HepG2 (cell line): ENCODE data around the gene CST3. TPM values are rescaled to one million over a fixed set of nuclear protein-coding genes. Genes with fewer than 3 reads are reported as not detected.

Experiments used
- ATAC-seq: fragments of 200-7000 bp; cut with Tn5 transposase; 3 replicates; pipeline ENCODE4 v1.9.1; 2020; ENCODE audit warnings: mild to moderate bottlenecking, moderate library complexity
- BruUV-seq: library from RNA; stranded (reverse); fragments of 400-500 nt; replicated peaks from 2 replicates; lab custom pipeline; 2021; lab: Mats Ljungman, UMichigan
- CTCF ChIA-PET: fragments of 300-600 bp; formaldehyde crosslinking; extraction: SDS; loops from one replicate; lab custom pipeline; 2021; ENCODE audit warnings: low total read pairs, inconsistent platforms, low intra/inter-chr PET ratio; lab: Yijun Ruan, JAX
- POLR2A ChIA-PET: fragments of 350-600 bp; sonication (Branson Sonifier 250); formaldehyde crosslinking; loops from one replicate; lab custom pipeline; 2020; ENCODE audit warnings: antibody characterized with exemption, inconsistent platforms; lab: Yijun Ruan, JAX
- DNase-seq: peaks from one replicate; pipeline ENCODE4 v3.0.0-alpha.2; 2015; ENCODE audit warnings: low spot score
- FAIRE-seq: peaks from 3 replicates; lab custom pipeline; 2011; peaks lifted over from hg19 to GRCh38; lab: Jason Lieb, UNC
- H2AFZ ChIP-seq: one replicate; pipeline ENCODE4 v1.6.1; 2011; ENCODE audit warnings: low read length, inconsistent platforms
- H3K27ac ChIP-seq: fragments of 300-600 bp; 3 replicates; pipeline ENCODE4 v1.8.0; 2011; ENCODE audit warnings: mixed run types, mild to moderate bottlenecking, mixed read lengths, low read length, inconsistent platforms; ENCODE audit not compliant: insufficient read depth; ENCODE audit errors: extremely low read length
- H3K27me3 ChIP-seq, 2 experiments: fragments of 200-600 bp in 1 of 2; 2 replicates in 1 of 2; 3 replicates in 1 of 2; pipeline versions ENCODE4 v1.6.0 to v1.8.0; 2011; ENCODE audit warnings: low read length in 2 of 2, mild to moderate bottlenecking in 2 of 2, moderate library complexity in 2 of 2, inconsistent platforms in 1 of 2; ENCODE audit not compliant: insufficient read depth in 2 of 2, control insufficient read depth in 1 of 2
- H3K36me3 ChIP-seq, 2 experiments: fragments of 200-600 bp in 1 of 2; replicated peaks in 1 of 2; 2 replicates in 1 of 2; 3 replicates in 1 of 2; pipeline versions ENCODE4 v1.5.1 to v1.8.0; 2011; ENCODE audit warnings: low read length in 2 of 2, inconsistent platforms in 1 of 2; ENCODE audit not compliant: insufficient read depth in 2 of 2, control insufficient read depth in 1 of 2
- H3K4me1 ChIP-seq: 2 replicates; pipeline ENCODE4 v1.5.1; 2012; ENCODE audit warnings: low read length, inconsistent platforms; ENCODE audit not compliant: insufficient read depth
- H3K4me2 ChIP-seq: 2 replicates; pipeline ENCODE4 v1.6.0; 2011; ENCODE audit warnings: low read depth, low read length, inconsistent platforms
- H3K4me3 ChIP-seq, 3 experiments: fragments of 200-600 bp in 1 of 3; sonication (generic), shearing (Covaris generic) in 1 of 3; replicated peaks in 1 of 3; 2 replicates each; pipeline ENCODE4 v1.5.1; 2011 to 2016; ENCODE audit warnings: low read length in 3 of 3, inconsistent platforms in 2 of 3, low read depth in 2 of 3, mild to moderate bottlenecking in 2 of 3, control low read depth in 1 of 3, mixed read lengths in 1 of 3; ENCODE audit not compliant: insufficient read depth in 1 of 3
- H3K79me2 ChIP-seq: one replicate; pipeline ENCODE4 v1.6.1; 2011; ENCODE audit warnings: low read length, inconsistent platforms; ENCODE audit not compliant: insufficient read depth
- H3K9ac ChIP-seq: 2 replicates; pipeline ENCODE4 v1.6.0; 2011; ENCODE audit warnings: mild to moderate bottlenecking, low read depth, low read length, inconsistent platforms; ENCODE audit not compliant: insufficient read depth
- H3K9me3 ChIP-seq: 2 replicates; pipeline ENCODE4 v1.5.1; 2012; ENCODE audit warnings: mild to moderate bottlenecking, low read length
- H4K20me1 ChIP-seq: 2 replicates; pipeline ENCODE4 v1.6.0; 2011; ENCODE audit warnings: inconsistent platforms, mild to moderate bottlenecking, low read length, moderate library complexity; ENCODE audit not compliant: insufficient read depth
- JUND ChIP-seq: sonication (generic); formaldehyde crosslinking; IDR thresholded peaks from 2 replicates; pipeline ENCODE4 v1.8.0; 2022; ENCODE audit warnings: mild to moderate bottlenecking, missing genetic modification reagents
- NCOA2 ChIP-seq: sonication (generic); formaldehyde crosslinking; IDR thresholded peaks from 2 replicates; pipeline ENCODE4 v1.8.0; 2022; ENCODE audit warnings: inconsistent platforms
- NR2F6 ChIP-seq, 2 experiments: IDR thresholded peaks; 2 replicates each; pipeline ENCODE4 v1.6.1; 2016; ENCODE audit warnings: antibody characterized with exemption in 1 of 2, mild to moderate bottlenecking in 1 of 2
- SMARCC2 ChIP-seq: fragments of 450-650 bp; IDR thresholded peaks from 2 replicates; pipeline ENCODE4 v1.6.1; 2017; ENCODE audit warnings: antibody characterized with exemption, mild to moderate bottlenecking
- SOX5 ChIP-seq: IDR thresholded peaks from 2 replicates; pipeline ENCODE4 v1.6.1; 2016; ENCODE audit warnings: borderline replicate concordance
- TAF1 ChIP-seq: sonication (generic); formaldehyde crosslinking; IDR thresholded peaks from 2 replicates; pipeline ENCODE4 v1.4.0; 2020; ENCODE audit warnings: missing genetic modification reagents
- TCF7 ChIP-seq: sonication (generic); IDR thresholded peaks from 2 replicates; pipeline ENCODE4 v1.6.1; 2016; ENCODE audit warnings: antibody characterized with exemption, low read depth
- ZNF10 ChIP-seq: sonication (generic); formaldehyde crosslinking; IDR thresholded peaks from 2 replicates; pipeline ENCODE4 v1.4.0; 2020; ENCODE audit warnings: mild to moderate bottlenecking, low read depth, missing genetic modification reagents, borderline replicate concordance
- WGBS: methylation state at CpG from one replicate; pipeline ENCODE4 v1.1.6; 2017; ENCODE audit warnings: low lambda C conversion rate; 5-methylcytosine and 5-hydroxymethylcytosine counted together
- in situ Hi-C: cut with HindIII; loops from 2 replicates; pipeline ENCODE4 v1.10.0; 2017; ENCODE audit warnings: low pct_unique_long_range_greater_than_20kb; ENCODE audit not compliant: extremely low pct_ligation_motif_present
- intact Hi-C: fragments of 100-400 bp; cut with micrococcal nuclease; formaldehyde crosslinking; loops from one replicate; pipeline ENCODE4 v1.10.0; 2022; ENCODE audit not compliant: unreplicated experiment
- polyA plus RNA-seq, 8 experiments: library from polyadenylated mRNA; depleted of rRNA in 3 of 8; stranded (reverse) in 7 of 8; unstranded in 1 of 8; fragments of >200 nt; fragmentation: Illumina TruSeq in 4 of 8; extraction: Trizol in 4 of 8; gene quantifications; 2 replicates each; pipeline versions ENCODE4 v1.2.1 to v1.2.3, GENCODE V29; 2011 to 2016; ENCODE audit warnings: low read depth in 4 of 8, missing spikeins in 1 of 8, mixed read lengths in 1 of 8; ENCODE audit not compliant: insufficient read depth in 1 of 8
- total RNA-seq, 5 experiments: library from RNA; depleted of rRNA; stranded (reverse); fragments of >200 nt; fragmentation: Illumina TruSeq; extraction: Trizol; gene quantifications; 2 replicates each; pipeline ENCODE4 v1.2.3, GENCODE V29; 2016; ENCODE audit warnings: low read depth in 1 of 5
- TF ChIP-seq, protein P1 (sequence below): sonication (generic); formaldehyde crosslinking; IDR thresholded peaks from 2 replicates; pipeline ENCODE4 v1.4.0; 2020; ENCODE audit warnings: missing genetic modification reagents
- TF ChIP-seq, protein P2 (sequence below): sonication (generic); formaldehyde crosslinking; IDR thresholded peaks from 2 replicates; pipeline ENCODE4 v1.4.0; 2020; ENCODE audit warnings: missing genetic modification reagents, mild to moderate bottlenecking, borderline replicate concordance
- TF ChIP-seq, protein P3 (sequence below): sonication (generic); formaldehyde crosslinking; IDR thresholded peaks from 2 replicates; pipeline ENCODE4 v1.4.0; 2020; ENCODE audit warnings: mild to moderate bottlenecking, missing genetic modification reagents, borderline replicate concordance
- TF ChIP-seq, protein P4 (sequence below): sonication (generic); formaldehyde crosslinking; conservative IDR thresholded peaks from 2 replicates; pipeline ENCODE4 v1.4.0; 2020; ENCODE audit warnings: missing genetic modification reagents
- TF ChIP-seq, protein P5 (sequence below): IDR thresholded peaks from 2 replicates; pipeline ENCODE4 v1.6.1; 2016; ENCODE audit warnings: missing genetic modification reagents, missing compliant biosample characterization

Gene CST3
- total and polyA plus RNA-seq, 2 of the 13 experiments (the other 11 are each of a cell fraction or from before 2014, with no cell fraction given), result 690 to 1,005 TPM

DNA sequence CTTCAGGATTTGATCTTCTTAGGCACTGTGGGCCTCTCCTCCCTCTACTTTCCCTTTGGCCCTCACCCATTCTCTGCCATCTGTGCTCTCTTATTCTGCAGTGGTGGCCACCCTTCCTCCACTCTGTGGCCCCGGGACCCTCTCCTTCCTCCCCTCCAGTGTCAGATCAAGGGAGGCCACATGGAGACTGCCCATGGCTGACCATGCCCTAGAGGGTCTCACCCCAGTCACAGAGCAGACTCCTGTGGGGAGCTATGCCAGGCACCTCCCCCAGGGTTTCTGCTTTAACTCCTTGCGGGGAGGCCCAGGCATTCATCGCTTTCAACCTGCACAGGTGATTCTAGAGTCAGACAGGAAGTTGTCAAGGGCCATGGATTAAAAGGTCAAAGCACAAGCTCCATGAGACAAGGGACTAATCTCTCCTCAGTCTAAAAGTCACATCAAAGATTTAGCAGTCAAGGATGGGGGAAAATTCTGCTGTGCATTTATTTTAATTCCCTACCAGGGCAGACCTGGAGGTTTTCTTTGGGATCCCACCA is 15.7 kb upstream of the CST3 start:
- no peak overlapping the region for H3K9ac ChIP-seq
- FAIRE-seq (no peak), DNase-seq (no peak), ATAC-seq (peak; percentile 20)
- H3K79me2 ChIP-seq, result no peaks in the 10 kb centered on the region
- H4K20me1 ChIP-seq, result no peaks in the 10 kb centered on the region
- H2AFZ ChIP-seq, result no peak overlapping the region
- no peak overlapping the region; the same call in 1 of the 2 replicates for H3K4me2 ChIP-seq
- H3K9me3 ChIP-seq, result no peaks in the 10 kb centered on the region
- H3K27ac ChIP-seq, result no peak overlapping the region
- BruUV-seq, result no TSS peak
- ChIA-PET CTCF (no interaction called here), POLR2A (interaction anchor here (1.2 to 1.9 kb wide), 5 partner anchors 8 to 25 kb away, joined by 3 to 11 read pairs (median 4); partner anchors contain the start of gene CST3)
- peaks cover 83% of the 10 kb centered on the region for H3K4me1 ChIP-seq
- H3K27me3 ChIP-seq, result no peaks in the 10 kb centered on the region
- H3K36me3 ChIP-seq, result no peaks in the 10 kb centered on the region
- H3K4me3 ChIP-seq, result no peak overlapping the region
- in situ Hi-C loops (no loop called here), intact Hi-C loops (no loop called here)
- WGBS, result 92% methylated on average over 3 of the region's 3 CpGs
- TF ChIP-seq, protein P1, sequence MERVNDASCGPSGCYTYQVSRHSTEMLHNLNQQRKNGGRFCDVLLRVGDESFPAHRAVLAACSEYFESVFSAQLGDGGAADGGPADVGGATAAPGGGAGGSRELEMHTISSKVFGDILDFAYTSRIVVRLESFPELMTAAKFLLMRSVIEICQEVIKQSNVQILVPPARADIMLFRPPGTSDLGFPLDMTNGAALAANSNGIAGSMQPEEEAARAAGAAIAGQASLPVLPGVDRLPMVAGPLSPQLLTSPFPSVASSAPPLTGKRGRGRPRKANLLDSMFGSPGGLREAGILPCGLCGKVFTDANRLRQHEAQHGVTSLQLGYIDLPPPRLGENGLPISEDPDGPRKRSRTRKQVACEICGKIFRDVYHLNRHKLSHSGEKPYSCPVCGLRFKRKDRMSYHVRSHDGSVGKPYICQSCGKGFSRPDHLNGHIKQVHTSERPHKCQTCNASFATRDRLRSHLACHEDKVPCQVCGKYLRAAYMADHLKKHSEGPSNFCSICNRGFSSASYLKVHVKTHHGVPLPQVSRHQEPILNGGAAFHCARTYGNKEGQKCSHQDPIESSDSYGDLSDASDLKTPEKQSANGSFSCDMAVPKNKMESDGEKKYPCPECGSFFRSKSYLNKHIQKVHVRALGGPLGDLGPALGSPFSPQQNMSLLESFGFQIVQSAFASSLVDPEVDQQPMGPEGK (CRISPR knock-in tag), result no peak
- peak; percentile 24; the same call in 1 of the 2 replicates for TF ChIP-seq NR2F6 (IDR thresholded peaks at IDR 0.05)
- no peak for TF ChIP-seq NR2F6 (CRISPR knock-in tag; IDR thresholded peaks at IDR 0.05)
- TF ChIP-seq NCOA2 (CRISPR knock-in tag), result no peak
- 0 out of 2 replicates have a peak, but pooled peaks have one; percentile 20 for TF ChIP-seq JUND (CRISPR knock-in tag)
- TF ChIP-seq, protein P2, sequence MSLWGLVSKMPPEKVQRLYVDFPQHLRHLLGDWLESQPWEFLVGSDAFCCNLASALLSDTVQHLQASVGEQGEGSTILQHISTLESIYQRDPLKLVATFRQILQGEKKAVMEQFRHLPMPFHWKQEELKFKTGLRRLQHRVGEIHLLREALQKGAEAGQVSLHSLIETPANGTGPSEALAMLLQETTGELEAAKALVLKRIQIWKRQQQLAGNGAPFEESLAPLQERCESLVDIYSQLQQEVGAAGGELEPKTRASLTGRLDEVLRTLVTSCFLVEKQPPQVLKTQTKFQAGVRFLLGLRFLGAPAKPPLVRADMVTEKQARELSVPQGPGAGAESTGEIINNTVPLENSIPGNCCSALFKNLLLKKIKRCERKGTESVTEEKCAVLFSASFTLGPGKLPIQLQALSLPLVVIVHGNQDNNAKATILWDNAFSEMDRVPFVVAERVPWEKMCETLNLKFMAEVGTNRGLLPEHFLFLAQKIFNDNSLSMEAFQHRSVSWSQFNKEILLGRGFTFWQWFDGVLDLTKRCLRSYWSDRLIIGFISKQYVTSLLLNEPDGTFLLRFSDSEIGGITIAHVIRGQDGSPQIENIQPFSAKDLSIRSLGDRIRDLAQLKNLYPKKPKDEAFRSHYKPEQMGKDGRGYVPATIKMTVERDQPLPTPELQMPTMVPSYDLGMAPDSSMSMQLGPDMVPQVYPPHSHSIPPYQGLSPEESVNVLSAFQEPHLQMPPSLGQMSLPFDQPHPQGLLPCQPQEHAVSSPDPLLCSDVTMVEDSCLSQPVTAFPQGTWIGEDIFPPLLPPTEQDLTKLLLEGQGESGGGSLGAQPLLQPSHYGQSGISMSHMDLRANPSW (CRISPR knock-in tag), result no peak
- no peak for TF ChIP-seq SOX5
- TF ChIP-seq, protein P3, sequence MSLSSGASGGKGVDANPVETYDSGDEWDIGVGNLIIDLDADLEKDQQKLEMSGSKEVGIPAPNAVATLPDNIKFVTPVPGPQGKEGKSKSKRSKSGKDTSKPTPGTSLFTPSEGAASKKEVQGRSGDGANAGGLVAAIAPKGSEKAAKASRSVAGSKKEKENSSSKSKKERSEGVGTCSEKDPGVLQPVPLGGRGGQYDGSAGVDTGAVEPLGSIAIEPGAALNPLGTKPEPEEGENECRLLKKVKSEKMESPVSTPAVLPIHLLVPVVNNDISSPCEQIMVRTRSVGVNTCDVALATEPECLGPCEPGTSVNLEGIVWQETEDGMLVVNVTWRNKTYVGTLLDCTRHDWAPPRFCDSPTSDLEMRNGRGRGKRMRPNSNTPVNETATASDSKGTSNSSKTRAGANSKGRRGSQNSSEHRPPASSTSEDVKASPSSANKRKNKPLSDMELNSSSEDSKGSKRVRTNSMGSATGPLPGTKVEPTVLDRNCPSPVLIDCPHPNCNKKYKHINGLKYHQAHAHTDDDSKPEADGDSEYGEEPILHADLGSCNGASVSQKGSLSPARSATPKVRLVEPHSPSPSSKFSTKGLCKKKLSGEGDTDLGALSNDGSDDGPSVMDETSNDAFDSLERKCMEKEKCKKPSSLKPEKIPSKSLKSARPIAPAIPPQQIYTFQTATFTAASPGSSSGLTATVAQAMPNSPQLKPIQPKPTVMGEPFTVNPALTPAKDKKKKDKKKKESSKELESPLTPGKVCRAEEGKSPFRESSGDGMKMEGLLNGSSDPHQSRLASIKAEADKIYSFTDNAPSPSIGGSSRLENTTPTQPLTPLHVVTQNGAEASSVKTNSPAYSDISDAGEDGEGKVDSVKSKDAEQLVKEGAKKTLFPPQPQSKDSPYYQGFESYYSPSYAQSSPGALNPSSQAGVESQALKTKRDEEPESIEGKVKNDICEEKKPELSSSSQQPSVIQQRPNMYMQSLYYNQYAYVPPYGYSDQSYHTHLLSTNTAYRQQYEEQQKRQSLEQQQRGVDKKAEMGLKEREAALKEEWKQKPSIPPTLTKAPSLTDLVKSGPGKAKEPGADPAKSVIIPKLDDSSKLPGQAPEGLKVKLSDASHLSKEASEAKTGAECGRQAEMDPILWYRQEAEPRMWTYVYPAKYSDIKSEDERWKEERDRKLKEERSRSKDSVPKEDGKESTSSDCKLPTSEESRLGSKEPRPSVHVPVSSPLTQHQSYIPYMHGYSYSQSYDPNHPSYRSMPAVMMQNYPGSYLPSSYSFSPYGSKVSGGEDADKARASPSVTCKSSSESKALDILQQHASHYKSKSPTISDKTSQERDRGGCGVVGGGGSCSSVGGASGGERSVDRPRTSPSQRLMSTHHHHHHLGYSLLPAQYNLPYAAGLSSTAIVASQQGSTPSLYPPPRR (CRISPR knock-in tag), result no peak
- no peak for TF ChIP-seq TAF1 (CRISPR knock-in tag)
- 0 out of 2 replicates have a peak, but pooled peaks have one; percentile 44 for TF ChIP-seq ZNF10 (CRISPR knock-in tag)
- TF ChIP-seq TCF7, result no peak
- TF ChIP-seq, protein P4, sequence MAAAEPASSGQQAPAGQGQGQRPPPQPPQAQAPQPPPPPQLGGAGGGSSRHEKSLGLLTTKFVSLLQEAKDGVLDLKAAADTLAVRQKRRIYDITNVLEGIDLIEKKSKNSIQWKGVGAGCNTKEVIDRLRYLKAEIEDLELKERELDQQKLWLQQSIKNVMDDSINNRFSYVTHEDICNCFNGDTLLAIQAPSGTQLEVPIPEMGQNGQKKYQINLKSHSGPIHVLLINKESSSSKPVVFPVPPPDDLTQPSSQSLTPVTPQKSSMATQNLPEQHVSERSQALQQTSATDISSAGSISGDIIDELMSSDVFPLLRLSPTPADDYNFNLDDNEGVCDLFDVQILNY, result no peak
- TF ChIP-seq SMARCC2, result no peak
- TF ChIP-seq, protein P5, sequence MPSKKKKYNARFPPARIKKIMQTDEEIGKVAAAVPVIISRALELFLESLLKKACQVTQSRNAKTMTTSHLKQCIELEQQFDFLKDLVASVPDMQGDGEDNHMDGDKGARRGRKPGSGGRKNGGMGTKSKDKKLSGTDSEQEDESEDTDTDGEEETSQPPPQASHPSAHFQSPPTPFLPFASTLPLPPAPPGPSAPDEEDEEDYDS (CRISPR knock-in tag), result no peak
